Muscle of leg (tissue), 11 donors: ENCODE data around the gene PPP1R15A. TPM values are rescaled to one million over a fixed set of nuclear protein-coding genes. Genes with fewer than 3 reads are reported as not detected.
"Not testable (repeated sequence)": the region's sequence is repeated elsewhere in the genome, so short reads cannot be mapped to it uniquely, and the experiment has no call there.

ENCODE experiments used
- DNase-seq: peaks from one replicate; pipeline ENCODE4 v3.0.0; 2013
- H3K27ac ChIP-seq: one replicate; pipeline ENCODE4 v1.5.1; 2013; ENCODE audit warnings: mild to moderate bottlenecking, low read length, control low read depth
- H3K27me3 ChIP-seq: one replicate; pipeline ENCODE4 v1.6.1; 2013; ENCODE audit warnings: low read length; ENCODE audit not compliant: control insufficient read depth, insufficient read depth
- H3K36me3 ChIP-seq: one replicate; pipeline ENCODE4 v1.6.1; 2013; ENCODE audit warnings: low read length; ENCODE audit not compliant: control insufficient read depth, insufficient read depth
- H3K4me1 ChIP-seq: one replicate; pipeline ENCODE4 v1.6.1; 2013; ENCODE audit warnings: low read length; ENCODE audit not compliant: control insufficient read depth, insufficient read depth
- H3K4me3 ChIP-seq: one replicate; pipeline ENCODE4 v1.5.1; 2013; ENCODE audit warnings: low read length, control low read depth
- H3K9me3 ChIP-seq: replicated peaks from 2 replicates; pipeline ENCODE4 v1.6.1; 2013; ENCODE audit warnings: low read depth, low read length; ENCODE audit not compliant: control insufficient read depth
- WGBS: methylation state at CpG from one replicate; pipeline ENCODE4 v1.1.5; 2013; ENCODE audit warnings: missing lambda C conversion rate; ENCODE audit not compliant: insufficient coverage; 5-methylcytosine and 5-hydroxymethylcytosine counted together
- polyA plus RNA-seq, 8 donors: library from polyadenylated mRNA; unstranded; fragments of 120-200 nt; gene quantifications; one replicate each; pipeline versions ENCODE4 v1.2.1 to v1.2.3, GENCODE V29; 2013; ENCODE audit warnings: inconsistent platforms in 1 of 8, low replicate concordance in 1 of 8; ENCODE audit not compliant: insufficient read length in 8 of 8, insufficient read depth in 1 of 8
- total RNA-seq: library from RNA; stranded (reverse); fragments of 120-200 nt; gene quantifications from one replicate; pipeline ENCODE4 v1.2.4, GENCODE V29; 2013

Gene PPP1R15A
- total and polyA plus RNA-seq, 9 donors, result 32.2 to 84.7 (median 53.4) TPM

DNA sequence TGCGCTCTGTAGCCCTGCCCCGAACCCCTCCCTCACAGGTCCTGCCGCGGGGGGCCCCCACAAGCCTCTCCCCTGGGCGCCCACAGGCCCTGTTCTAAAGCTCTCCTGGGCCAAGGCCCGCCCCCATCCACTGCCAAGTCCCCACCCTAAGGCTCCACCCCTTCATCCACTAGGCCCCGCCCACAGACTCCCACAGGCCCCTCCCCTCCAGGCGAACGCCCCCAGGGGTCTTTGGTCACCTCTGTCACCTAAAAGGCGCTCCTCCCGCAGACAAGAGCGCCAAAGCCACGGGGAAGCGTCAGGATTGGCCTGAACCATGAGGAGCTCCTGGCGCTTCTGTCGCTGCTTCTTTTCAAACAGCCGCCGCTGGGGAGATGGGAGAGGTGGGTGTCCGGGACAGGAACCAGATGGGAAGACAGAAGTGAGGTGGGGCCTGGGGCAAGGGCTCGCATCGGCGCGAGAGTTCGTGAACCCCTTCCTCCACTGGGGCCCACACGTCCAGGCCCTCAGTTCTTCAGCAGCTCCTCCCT, 24.0 kb downstream of the PPP1R15A start:
- WGBS, result 3% methylated on average over 17 of the region's 25 CpGs
- peaks cover 19% of the 10 kb centered on the region for H3K4me1 ChIP-seq
- no peaks in the 10 kb centered on the region for H3K9me3 ChIP-seq
- peak overlapping the region; percentile 42 for H3K27ac ChIP-seq
- H3K36me3 ChIP-seq, result peaks cover under 1% of the 10 kb centered on the region
- DNase-seq, result peak; percentile 62
- H3K4me3 ChIP-seq, result peak overlapping the region; percentile 21
- peaks cover 21% of the 10 kb centered on the region for H3K27me3 ChIP-seq

DNA sequence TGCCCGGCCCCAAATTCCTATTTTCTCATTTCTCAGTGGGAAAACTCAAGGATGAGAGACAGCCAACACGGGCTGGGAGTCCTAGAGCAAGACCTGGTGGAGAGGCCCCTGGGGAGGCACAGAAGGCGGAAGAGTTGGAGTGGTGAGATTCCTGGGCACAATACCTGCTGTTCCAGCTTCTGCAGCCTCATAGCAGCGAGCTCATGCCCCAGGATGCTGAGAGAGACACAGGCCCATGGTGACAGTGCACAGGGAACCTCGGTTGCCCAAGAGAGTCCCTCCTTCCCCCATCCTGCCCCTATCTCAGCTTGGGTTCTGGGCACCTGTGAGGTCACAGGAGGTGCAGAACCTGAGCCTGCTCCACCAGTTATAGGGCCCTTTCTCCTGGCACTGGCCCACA, 25.0 kb downstream of the PPP1R15A start:
- WGBS, result 74% methylated on average over 4 of the region's 5 CpGs
- H3K9me3 ChIP-seq, result no peaks in the 10 kb centered on the region
- H3K36me3 ChIP-seq, result peaks cover 8% of the 10 kb centered on the region
- DNase-seq, result no peak
- H3K4me1 ChIP-seq, result peaks cover 24% of the 10 kb centered on the region
- H3K4me3 ChIP-seq, result no peak overlapping the region
- H3K27me3 ChIP-seq, result peaks cover 21% of the 10 kb centered on the region
- no peak overlapping the region for H3K27ac ChIP-seq

DNA sequence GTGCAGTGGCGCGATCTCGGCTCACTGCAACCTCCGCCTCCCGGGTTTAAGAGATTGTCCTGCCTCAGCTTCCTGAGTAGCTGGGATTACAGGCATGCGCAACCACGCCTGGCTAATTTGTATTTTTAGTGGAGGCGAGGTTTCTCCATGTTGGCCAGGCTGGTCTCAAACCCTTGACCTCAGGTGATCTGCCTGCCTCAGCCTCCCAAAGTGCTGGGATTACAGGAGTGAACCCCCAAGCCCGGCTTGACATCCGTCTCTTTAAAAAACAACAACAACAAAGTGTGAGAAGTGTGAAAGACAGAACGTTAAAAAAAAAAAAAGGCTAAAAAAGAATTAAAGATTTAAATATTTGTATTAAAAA, 27.1 kb downstream of the PPP1R15A start:
- H3K27ac ChIP-seq, result peak overlapping the region; percentile 93
- H3K9me3 ChIP-seq, H3K4me3 ChIP-seq, DNase-seq: not testable (repeated sequence)
- WGBS, result 86% methylated on average over 5 of the region's 11 CpGs
- peaks cover 19% of the 10 kb centered on the region for H3K27me3 ChIP-seq
- peaks cover 27% of the 10 kb centered on the region for H3K4me1 ChIP-seq
- H3K36me3 ChIP-seq, result peaks cover 19% of the 10 kb centered on the region

DNA sequence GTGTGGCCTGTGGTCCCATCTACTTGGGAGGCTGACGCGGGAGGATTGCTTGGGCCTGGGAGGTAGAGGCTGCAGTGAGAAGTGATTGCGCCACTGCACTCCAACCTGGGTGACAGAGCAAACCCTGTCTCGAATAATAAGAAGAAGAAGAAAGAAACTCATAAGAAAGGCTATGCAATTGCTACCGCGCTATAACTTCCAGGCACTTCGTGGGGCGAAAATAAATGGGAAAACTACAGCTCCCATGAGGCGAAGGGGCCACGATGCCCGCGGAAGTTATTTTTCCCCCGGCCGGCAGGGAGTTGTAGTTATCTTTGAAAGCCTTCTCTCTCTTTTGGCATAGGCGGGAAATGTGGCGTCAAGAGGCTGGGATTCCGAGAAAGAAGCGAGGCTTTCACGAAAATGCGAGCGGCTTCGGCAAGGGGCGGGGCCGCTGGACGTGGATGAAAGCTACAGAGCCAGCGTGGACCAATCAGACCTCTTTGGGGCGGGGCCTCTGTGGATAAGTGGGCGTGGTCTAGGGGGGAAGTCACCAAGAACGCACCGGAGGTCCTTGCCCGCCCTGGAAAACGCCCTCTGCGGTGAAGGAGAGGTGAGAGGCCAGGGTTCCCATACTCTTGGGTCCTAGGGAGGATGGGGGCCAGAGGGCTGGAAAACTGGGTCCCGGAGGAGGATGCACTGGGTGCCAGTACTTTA, 27.7 kb downstream of the PPP1R15A start, which contains the start of gene NUCB1:
Gene NUCB1 (plus strand): TSS at position 532 of the 696 bp plus-strand sequence. CDS start 485 bp downstream, outside the sequence.
- Histone ChIP-seq H3K4me1 (peaks cover 27% of the 10 kb centered on the region), H3K27me3 (peaks cover 15% of the 10 kb centered on the region), H3K4me3 (peak within 1 kb of the TSS; percentile 97), H3K9me3 (no peaks in the 10 kb centered on the region), H3K36me3 (peaks cover 22% of the 10 kb centered on the region), H3K27ac (peak within 1 kb of the TSS; percentile 93)
- WGBS, result 1% methylated on average over 28 of the region's 34 CpGs
- DNase-seq, result peak; percentile 100

DNA sequence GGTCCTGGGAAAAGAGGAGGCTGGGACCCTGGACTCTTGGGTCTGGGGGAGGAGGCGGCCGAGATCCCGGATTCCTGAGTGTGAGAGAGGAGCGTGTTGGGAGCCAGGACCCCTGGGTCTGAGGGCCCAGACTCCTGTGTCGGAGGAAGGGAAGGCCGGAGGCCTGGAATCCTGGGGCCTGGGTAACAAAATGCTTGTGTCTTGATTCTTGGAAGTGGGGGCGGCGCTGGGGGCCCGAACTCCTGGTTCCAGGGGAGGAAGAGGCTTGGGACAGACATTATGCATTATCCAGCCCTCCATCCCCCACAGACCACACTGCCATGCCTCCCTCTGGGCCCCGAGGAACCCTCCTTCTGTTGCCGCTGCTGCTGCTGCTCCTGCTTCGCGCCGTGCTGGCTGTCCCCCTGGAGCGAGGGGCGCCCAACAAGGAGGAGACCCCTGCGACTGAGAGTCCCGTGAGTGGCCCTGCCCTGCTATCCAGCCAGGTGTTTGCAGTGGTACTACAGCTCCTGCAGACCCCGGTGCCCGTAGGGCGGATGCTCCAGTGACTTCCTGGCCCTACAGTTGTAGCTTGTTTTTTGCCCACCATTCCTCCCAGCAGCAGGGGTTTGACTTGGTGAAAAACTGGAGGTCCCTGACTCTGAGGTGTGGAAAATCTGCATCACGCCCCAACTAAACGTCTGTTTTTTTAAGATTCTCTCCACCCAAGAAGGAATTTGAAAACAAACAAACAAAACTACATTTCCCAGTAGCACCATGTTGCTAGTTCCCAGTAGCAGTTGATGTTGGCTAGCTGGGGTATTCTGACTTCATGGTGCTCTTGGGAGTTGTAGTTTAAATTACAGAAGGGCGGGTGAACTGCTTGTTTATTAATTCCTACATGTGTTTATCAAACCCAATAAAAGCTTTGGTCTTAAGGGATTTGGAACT, 28.5 kb downstream of the PPP1R15A start:
- peaks cover 30% of the 10 kb centered on the region for H3K36me3 ChIP-seq
- DNase-seq, result peak; percentile 76
- WGBS, result 9% methylated on average over 18 of the region's 24 CpGs
- peaks cover 25% of the 10 kb centered on the region for H3K4me1 ChIP-seq
- peak overlapping the region; percentile 97 for H3K4me3 ChIP-seq
- H3K9me3 ChIP-seq, result no peaks in the 10 kb centered on the region
- H3K27ac ChIP-seq, result peak overlapping the region; percentile 93
- peaks cover 7% of the 10 kb centered on the region for H3K27me3 ChIP-seq

DNA sequence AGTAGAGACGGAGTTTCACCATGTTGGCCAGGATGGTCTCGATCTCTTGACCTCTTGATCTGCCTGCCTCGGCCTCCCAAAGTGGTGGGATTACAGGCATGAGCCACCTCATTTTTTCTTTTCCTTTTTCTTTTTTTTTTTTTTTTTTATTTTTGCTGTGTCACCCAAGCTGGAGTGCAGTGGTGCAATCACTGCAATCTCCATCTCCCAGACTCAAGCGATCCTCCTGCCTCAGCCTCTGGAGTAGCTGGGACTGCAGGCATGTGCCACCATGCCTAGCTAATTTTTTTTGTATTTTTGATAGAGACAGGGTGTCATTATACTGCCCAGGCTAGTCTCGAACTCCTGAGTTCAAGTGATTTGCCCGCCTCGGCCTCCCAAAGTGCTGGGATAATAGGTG, 30.1 kb downstream of the PPP1R15A start:
- peaks cover 42% of the 10 kb centered on the region for H3K36me3 ChIP-seq
- not testable (repeated sequence) for H3K27me3 ChIP-seq, DNase-seq, H3K4me3 ChIP-seq, H3K9me3 ChIP-seq, H3K27ac ChIP-seq
- WGBS, result 98% methylated on average over 5 of the region's 7 CpGs
- H3K4me1 ChIP-seq, result peaks cover 19% of the 10 kb centered on the region

DNA sequence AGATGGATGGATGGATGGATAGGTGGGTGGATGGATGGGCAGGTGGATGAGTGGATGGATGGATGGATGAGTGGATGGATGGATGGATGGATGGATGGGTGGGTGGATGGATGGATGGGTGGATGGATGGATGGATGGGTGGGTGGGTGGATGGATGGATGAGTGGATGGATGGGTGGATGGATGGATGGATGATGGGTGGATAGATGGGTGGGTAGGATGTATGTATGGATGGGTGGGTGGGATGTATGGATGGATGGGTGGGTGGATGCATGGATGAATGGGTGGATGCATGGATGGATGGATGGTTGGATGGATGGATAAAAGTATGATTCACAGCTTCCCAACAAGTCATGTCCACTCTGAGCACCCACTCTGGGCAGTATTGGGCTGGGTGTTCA, 31.6 kb downstream of the PPP1R15A start:
- Histone ChIP-seq H3K4me1 (peaks cover 19% of the 10 kb centered on the region), H3K36me3 (peaks cover 55% of the 10 kb centered on the region)
- not testable (repeated sequence) for DNase-seq, H3K4me3 ChIP-seq, H3K27ac ChIP-seq, H3K9me3 ChIP-seq, H3K27me3 ChIP-seq

DNA sequence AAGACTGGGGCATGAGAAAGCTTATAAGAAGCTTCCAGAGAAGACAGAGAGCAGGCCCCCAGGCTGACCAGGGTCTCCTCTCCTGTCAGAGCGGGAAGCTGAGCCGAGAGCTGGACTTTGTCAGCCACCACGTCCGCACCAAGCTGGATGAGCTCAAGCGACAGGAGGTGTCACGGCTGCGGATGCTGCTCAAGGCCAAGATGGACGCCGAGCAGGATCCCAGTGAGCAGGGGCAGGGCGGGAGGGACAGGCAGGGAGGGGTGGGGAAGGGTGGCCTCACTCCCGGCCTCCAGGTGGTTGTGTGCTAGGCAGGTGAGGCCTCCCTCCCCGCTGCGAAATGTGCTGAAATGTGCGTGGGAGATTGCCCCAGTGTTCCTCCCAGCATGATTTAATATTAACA, 33.4 kb downstream of the PPP1R15A start:
- no peak for DNase-seq
- 95% methylated on average over 10 of the region's 14 CpGs for WGBS
- no peak overlapping the region for H3K4me3 ChIP-seq
- peaks cover 14% of the 10 kb centered on the region for H3K4me1 ChIP-seq
- peaks cover 71% of the 10 kb centered on the region for H3K36me3 ChIP-seq
- H3K27me3 ChIP-seq, result no peaks in the 10 kb centered on the region
- H3K27ac ChIP-seq, result no peak overlapping the region
- no peaks in the 10 kb centered on the region for H3K9me3 ChIP-seq

DNA sequence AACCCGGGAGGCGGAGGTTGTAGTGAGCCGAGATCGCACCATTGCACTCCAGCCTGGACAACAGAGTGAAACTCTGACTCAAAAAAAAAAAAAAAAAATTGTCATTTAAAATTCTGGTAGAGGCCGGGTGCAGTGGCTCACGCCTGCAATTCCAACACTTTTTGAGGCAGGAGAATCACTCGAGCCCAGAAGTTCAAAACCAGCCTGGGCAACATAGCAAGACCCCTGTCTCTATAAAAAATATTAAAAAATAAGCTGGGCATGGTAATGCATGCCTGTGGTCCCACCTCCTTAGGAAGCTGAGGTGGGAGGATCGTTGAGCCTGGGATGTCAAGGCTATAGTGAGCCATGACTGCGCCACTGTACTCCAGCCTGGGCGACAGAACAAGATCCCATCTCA, 34.1 kb downstream of the PPP1R15A start:
- no peak for DNase-seq
- H3K4me1 ChIP-seq, result peaks cover 8% of the 10 kb centered on the region
- no peak overlapping the region for H3K27ac ChIP-seq
- 90% methylated on average over 2 of the region's 10 CpGs for WGBS
- H3K4me3 ChIP-seq, result no peak overlapping the region
- H3K27me3 ChIP-seq, result no peaks in the 10 kb centered on the region
- H3K9me3 ChIP-seq, result no peaks in the 10 kb centered on the region
- H3K36me3 ChIP-seq, result peaks cover 76% of the 10 kb centered on the region

DNA sequence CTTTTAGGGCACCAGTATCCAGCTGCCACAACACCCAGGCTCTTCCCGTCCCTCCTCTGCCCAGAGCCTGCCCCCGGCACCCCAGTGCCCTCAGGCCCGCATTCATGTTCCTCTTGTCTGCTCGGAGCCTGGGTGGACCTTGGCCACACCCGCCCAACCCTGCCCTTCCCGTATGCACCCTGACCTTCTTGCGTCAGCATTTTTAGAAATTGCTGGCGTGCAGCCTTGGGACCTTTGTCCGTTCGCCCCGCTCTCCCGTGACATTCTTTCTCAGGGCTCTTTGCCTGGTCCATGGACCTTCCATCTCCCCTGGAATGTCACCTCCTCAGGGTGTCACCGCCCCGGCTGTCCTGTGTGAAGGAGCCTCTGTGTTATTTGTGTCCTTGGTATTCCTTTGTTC, 35.5 kb downstream of the PPP1R15A start:
- no peak overlapping the region for H3K27ac ChIP-seq
- H3K4me3 ChIP-seq, result no peak overlapping the region
- peaks cover 78% of the 10 kb centered on the region for H3K36me3 ChIP-seq
- peaks cover under 1% of the 10 kb centered on the region for H3K4me1 ChIP-seq
- no peak for DNase-seq
- 90% methylated on average over 12 of the region's 14 CpGs for WGBS
- no peaks in the 10 kb centered on the region for H3K9me3 ChIP-seq
- H3K27me3 ChIP-seq, result no peaks in the 10 kb centered on the region
